Measurements from ENCODE around the gene SAMSN1.

DNA sequence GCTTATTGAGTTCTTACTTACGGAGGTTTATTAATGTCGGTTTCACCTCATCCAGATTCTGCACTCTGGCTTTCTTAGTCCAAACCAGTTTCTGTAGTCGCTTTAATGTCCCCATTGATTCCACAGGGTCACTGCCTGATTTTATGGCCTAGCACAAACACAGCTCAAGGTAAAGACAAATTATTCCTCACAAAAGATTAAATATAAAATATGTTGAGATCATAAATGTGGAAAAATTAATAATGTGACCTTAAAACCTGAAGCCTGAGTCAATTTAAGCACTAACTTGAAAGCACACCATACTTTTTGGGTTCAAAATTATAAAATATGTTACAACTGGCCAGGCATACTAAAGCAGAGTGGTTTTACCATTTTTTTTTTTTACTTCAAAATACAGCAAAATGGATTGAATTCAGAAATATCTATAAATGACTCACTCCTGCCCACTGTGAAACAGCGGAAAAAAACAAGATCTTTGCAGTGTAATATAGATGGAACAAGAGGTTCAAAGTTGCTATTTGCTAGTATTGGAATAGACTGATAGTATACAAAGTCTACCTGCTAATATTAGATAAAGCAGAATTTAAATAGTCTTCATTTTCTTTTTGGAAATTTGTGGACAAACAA, 37.6 kb upstream of the SAMSN1 start:
- TF ChIP-seq, protein P1, sequence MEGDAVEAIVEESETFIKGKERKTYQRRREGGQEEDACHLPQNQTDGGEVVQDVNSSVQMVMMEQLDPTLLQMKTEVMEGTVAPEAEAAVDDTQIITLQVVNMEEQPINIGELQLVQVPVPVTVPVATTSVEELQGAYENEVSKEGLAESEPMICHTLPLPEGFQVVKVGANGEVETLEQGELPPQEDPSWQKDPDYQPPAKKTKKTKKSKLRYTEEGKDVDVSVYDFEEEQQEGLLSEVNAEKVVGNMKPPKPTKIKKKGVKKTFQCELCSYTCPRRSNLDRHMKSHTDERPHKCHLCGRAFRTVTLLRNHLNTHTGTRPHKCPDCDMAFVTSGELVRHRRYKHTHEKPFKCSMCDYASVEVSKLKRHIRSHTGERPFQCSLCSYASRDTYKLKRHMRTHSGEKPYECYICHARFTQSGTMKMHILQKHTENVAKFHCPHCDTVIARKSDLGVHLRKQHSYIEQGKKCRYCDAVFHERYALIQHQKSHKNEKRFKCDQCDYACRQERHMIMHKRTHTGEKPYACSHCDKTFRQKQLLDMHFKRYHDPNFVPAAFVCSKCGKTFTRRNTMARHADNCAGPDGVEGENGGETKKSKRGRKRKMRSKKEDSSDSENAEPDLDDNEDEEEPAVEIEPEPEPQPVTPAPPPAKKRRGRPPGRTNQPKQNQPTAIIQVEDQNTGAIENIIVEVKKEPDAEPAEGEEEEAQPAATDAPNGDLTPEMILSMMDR (IDR thresholded peaks at IDR 0.05) = no peak
- no peak for TF ChIP-seq EP300 (IDR thresholded peaks at IDR 0.05)

Data from suprapubic skin (tissue), 3 donors.